ENCODE data around the gene XKR7.

GRCh38 chr20:32010101-32010500 lies 42.1 kb downstream of the XKR7 start, which contains the start of gene CCM2L:
- TF ChIP-seq POLR2A (IDR thresholded peaks at IDR 0.05) = no peak
- TF ChIP-seq, protein P1, sequence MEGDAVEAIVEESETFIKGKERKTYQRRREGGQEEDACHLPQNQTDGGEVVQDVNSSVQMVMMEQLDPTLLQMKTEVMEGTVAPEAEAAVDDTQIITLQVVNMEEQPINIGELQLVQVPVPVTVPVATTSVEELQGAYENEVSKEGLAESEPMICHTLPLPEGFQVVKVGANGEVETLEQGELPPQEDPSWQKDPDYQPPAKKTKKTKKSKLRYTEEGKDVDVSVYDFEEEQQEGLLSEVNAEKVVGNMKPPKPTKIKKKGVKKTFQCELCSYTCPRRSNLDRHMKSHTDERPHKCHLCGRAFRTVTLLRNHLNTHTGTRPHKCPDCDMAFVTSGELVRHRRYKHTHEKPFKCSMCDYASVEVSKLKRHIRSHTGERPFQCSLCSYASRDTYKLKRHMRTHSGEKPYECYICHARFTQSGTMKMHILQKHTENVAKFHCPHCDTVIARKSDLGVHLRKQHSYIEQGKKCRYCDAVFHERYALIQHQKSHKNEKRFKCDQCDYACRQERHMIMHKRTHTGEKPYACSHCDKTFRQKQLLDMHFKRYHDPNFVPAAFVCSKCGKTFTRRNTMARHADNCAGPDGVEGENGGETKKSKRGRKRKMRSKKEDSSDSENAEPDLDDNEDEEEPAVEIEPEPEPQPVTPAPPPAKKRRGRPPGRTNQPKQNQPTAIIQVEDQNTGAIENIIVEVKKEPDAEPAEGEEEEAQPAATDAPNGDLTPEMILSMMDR (IDR thresholded peaks at IDR 0.05) = no peak

Data from esophagus squamous epithelium (tissue), 4 donors.